ENCODE measurements around the gene ZNF217. TPM values are rescaled to one million over a fixed set of nuclear protein-coding genes. Genes with fewer than 3 reads are reported as not detected.
"Not testable (repeated sequence)": the region's sequence is repeated elsewhere in the genome, so short reads cannot be mapped to it uniquely, and the experiment has no call there.

Gene ZNF217
- total RNA-seq, 1 donor from 2014 or later = 17.2 TPM

GRCh38 chr20:53597030-53597482, 3.4 kb upstream of the ZNF217 start:
- DNase-seq = peak; percentile 73

GRCh38 chr20:53596189-53597001, 2.8 kb upstream of the ZNF217 start:
- DNase-seq = not testable (repeated sequence)

GRCh38 chr20:53595742-53596141, 2.1 kb upstream of the ZNF217 start:
- not testable (repeated sequence) for DNase-seq

GRCh38 chr20:53595018-53595378, 1.4 kb upstream of the ZNF217 start:
- DNase-seq = no peak

- peak; percentile 97 for DNase-seq
Observed at GRCh38 chr20:53594068-53595017, 704 bp upstream of the ZNF217 start.

GRCh38 chr20:53592992-53593465, 610 bp downstream of the ZNF217 start:
- peak; percentile 49 for DNase-seq

GRCh38 chr20:53592454-53592991, 1.1 kb downstream of the ZNF217 start:
- DNase-seq = peak; percentile 78

GRCh38 chr20:53591941-53592441, 1.6 kb downstream of the ZNF217 start:
- not testable (repeated sequence) for DNase-seq

- not testable (repeated sequence) for DNase-seq
Observed at GRCh38 chr20:53591206-53591741, 2.4 kb downstream of the ZNF217 start.

GRCh38 chr20:53590608-53591007, 3.0 kb downstream of the ZNF217 start:
- not testable (repeated sequence) for DNase-seq

GRCh38 chr20:53590122-53590521, 3.5 kb downstream of the ZNF217 start:
- DNase-seq = not testable (repeated sequence)

GRCh38 chr20:53589321-53590065, 4.1 kb downstream of the ZNF217 start:
- not testable (repeated sequence) for DNase-seq

- DNase-seq = not testable (repeated sequence)
Observed at GRCh38 chr20:53587157-53587703, 6.4 kb downstream of the ZNF217 start.

GRCh38 chr20:53586640-53587039, 7.0 kb downstream of the ZNF217 start:
- DNase-seq = no peak

- DNase-seq = not testable (repeated sequence)
Observed at GRCh38 chr20:53585910-53586309, 7.7 kb downstream of the ZNF217 start.

GRCh38 chr20:53585004-53585569, 8.6 kb downstream of the ZNF217 start:
- not testable (repeated sequence) for DNase-seq

- DNase-seq = not testable (repeated sequence)
Observed at GRCh38 chr20:53584550-53584913, 9.1 kb downstream of the ZNF217 start.

- DNase-seq = not testable (repeated sequence)
Observed at GRCh38 chr20:53583660-53584549, 9.7 kb downstream of the ZNF217 start.

GRCh38 chr20:53582574-53583351, 10.9 kb downstream of the ZNF217 start:
- no peak for DNase-seq

Data from tongue (tissue), 2 donors.